GOT3 (cell line): Measurements from ENCODE around the gene TRPV5.
"Not testable (repeated sequence)": the region's sequence is repeated elsewhere in the genome, so short reads cannot be mapped to it uniquely, and the experiment has no call there.

Experiments
- DNase-seq: peaks from one replicate; lab custom pipeline; 2025; ENCODE audit warnings: mixed read lengths; lab: John Stamatoyannopoulos, UW

The TRPV5 gene

DNA sequence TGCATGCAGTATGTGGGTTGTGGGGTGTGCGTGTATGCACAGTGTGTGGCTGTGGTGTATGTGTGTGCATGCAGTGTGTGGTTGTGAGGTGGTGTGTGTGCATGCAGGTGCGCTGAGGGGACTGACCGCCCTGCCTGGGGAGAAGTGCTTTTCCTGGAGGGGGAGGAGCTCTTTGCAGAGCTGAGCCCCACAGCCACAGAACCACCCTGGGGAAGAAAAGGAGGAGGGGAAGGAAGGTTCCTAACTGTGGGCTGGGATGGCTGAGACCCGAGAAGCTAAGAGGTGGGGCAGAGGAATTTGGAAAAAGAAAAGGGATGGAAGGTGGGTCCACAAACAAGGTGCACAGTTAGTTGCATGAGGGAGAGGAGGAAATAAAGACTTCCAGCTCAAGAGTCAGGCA, at the start of gene TRPV5:
Gene TRPV5 (minus strand): TSS at position 123 of the 400 bp plus-strand sequence. CDS start 287 bp downstream, outside the sequence.
- DNase-seq: no peak

DNA sequence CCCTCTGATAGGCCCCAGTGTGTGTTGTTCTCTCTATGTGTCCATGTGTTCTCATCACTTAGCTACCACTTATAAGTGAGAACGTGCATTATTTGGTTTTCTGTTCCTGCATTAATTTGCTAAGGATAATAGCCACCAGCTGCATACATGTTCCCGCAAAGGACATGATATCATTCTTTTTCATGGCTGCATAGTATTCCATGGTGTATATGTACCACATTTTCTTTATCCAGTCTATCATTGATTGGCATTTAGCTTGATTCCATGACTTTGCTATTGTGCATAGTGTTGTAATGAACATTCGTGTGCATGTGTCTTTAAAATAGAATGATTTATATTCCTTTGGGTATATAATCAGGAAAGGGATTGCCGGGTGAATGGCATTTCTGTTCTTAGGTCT, 44.9 kb upstream of the TRPV5 start:
- DNase-seq: not testable (repeated sequence)

DNA sequence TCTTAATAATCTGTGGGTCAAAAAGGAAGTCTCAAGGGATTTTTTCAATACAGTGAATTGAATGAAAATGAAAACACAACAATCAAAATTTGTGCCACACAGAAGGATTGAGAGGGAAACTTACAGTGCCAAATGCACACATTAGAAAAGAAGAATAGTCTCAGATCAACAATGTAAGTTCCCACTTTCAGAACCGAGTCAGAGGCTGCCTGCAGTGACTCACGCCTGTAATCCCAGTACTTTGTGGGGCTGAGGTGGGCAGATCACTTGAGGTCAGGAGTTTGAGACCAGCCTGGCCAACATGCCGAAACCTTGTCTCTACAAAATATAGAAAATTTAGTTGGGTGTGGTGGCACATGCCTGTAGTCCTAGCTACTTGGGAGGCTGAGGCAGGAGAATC, 41.1 kb upstream of the TRPV5 start:
- DNase-seq: no peak

DNA sequence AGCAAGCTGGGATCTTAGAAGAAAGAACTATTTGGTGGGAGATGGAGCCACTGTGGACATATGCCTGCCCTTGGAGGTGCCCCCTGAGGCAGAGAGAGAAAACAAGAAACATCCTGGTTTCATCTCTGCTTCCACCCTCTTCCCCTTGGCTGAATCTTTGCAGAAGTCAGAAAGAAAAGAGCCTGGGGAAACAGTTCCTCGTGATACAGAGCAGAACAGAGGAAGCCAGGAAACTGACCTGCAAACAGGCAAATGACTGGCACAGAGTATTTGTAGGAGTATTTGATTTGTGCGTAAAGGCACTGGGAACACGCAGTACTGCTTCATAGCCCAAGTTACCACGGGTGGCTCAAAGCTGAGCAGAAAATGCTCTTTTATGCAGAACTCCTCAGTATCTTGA, 35.6 kb upstream of the TRPV5 start:
- DNase-seq: no peak

DNA sequence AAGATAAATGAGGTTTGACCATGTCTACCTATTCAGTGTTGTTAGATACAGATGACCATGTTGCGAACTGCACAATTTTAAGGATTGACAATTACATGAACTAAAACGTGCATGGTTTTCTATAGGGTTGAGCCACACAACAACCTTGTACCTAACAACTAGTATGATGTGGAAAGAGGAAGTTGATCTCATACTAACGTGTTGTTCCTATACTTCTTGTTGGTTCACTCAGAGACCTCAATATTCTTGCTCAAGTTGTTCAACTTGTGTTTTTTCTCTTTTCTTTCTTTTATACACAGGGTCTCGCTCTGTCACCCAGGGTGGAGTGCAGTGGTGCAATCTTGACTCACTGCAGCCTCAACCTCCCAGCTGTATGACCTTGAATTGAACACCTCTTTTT, 34.7 kb upstream of the TRPV5 start:
- no peak for DNase-seq

DNA sequence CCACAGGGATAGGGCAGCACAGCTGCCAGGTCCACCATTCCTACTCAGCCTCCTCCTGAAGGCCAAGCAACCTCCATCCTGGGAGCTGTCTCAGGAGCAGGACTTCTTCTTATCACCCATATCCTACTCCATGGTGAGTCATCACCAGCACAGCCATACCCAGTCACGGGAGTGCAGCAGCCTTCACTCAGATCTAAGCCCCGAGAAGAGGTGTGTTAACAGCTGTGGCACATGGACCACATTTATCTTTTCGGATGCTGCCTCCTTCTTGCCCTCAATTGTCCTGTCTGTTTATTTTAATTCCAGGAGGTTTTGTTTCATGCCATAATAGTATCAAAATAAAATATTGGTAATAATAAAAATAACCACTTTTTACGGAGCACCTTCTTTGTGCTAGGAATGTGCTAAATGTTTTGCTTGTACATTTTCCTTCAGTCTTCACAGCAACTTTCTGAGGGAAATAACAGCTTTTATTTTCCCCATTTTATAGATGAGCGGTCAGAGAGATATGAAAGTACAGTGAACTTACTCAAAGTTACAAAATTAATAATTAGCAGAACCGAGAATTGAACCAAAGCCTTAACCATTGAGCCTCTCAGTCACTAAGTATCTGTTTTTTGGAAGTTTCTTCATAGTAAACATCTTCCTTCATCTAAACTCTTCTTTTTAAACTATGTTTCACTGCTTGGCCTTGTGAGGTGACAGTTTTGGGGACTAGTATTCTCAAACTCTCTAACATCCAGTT, 31.1 kb upstream of the TRPV5 start:
- no peak for DNase-seq

DNA sequence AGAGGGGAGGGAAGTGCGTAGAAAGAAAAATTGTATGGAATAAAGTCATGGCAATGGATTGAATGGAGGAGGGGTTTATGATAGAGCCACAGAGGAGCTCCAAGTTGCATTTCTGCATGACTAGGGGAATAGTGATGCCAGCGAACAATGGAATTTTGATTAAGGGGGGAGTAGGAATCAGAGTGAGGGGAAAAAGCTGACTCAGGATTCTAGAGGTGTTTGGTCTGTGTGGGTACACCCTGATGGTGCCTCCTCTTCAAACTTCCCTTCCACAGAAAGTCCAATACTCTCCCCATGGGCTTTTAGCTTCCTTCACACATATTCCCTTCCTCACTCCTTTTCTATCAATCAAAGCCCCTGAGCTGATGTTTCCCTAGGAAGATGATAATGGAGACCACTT, 30.4 kb upstream of the TRPV5 start:
- no peak for DNase-seq

DNA sequence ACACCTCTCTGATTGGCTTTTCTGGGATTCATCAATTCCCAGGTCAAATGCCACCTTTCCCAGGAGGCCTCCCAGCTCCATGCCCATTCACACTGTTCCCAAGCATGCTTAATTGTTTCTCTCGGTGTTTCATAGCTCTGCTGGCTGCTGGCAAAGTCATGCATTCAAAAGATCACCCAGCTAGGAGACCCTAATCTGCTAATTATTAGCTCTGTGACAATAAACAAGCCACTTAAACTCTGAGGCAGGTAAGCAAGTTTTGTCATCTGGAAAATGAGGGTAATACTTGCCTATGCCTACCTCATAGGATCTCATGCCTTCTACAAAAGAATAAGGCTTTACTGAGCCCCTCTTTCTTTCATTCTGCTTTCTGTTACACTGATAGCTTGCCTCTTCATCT, 29.4 kb upstream of the TRPV5 start:
- DNase-seq: no peak

DNA sequence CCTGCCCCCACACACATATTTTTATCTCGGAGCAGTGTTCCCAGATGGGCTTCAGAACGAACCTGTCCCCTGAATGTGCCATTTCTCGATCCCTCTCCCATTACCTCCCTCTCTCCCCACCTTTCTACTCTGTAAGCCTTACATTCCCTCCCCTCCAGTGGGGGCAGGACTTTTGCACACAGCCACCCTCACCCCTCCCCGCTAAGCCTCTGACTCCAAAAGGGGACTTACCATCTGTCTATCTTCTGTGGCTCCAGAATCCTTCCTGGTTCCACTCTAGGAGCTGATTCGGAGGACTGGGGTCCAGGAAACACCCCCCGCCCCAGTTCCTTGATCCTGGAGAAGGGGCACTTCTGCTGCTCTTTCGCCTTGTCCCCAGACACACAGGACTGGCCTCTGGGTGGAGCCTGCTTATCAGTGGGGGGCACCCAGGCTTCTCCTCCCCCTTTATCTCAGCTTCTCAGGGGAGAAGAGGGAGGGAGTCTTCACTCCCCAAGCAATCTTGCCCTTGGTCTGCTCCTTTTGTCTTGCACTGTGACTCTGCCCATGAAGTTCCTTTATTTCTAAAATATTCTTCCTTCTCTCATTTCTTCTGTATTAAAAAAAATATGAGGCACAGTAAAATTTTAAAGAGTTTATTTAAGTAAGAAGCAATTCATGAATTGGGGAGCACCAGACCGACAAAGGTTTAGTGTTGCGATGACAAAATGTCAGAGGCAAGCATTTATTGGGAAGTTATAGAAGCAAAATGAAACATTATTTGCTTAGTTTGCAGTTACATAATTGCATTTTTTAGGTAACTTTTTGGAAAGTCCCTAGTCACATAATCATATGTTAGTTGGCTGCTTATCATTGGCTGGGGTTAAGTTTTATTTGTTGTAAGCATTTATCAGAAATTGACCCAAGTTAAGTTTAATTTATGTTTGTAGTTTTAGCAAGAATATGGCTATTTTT, 28.7 kb upstream of the TRPV5 start, which contains the start of gene KEL:
Gene KEL (minus strand): TSS at position 391 of the 954 bp plus-strand sequence. CDS start 157 bp downstream, at position 234.
- DNase-seq: no peak

DNA sequence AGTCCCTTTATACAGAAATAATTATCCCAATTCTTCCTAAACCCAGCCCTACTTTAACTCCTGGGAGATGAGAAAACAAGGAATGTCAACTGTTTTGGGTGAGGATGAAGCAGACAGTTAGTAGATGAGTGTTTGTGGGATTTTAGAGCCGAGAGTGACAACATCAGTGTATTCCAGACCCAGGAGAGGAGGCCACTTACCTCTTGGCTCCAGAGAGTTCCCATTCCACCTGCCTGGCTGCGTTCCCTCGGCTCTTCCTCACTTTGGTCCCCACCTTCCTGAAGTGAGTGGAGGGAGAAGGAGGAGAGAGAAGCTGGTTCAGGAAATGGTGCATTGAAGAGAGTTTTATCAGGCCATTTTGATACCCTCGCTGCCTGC, 28.0 kb upstream of the TRPV5 start:
- DNase-seq: no peak

DNA sequence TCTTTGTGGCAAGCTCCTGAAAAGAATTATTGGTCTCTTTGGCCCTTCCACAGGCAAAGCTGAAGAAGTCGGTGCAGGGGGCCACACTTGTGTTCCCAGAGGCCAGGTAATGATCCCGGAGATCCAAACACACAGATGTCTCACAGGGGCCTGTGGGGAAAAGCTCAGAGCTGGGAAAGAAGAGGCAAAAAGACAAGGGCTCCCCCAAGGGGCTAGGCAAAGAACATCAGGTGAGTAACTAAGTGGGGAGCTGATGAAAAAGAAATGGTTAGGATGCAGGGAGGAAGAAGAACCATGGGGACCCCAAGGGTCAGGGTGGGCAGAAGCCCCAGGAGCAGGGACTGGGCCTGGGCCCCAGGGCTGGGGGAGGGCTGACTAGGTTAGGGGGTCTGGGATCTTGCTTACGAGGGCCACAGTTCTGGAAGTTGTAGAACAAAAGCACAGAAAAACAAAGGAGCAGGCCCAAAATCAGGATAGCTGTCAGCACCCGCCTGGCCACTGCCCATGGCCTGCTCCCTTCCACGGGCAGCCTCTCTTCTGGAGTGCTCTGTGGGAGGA, 27.5 kb upstream of the TRPV5 start:
- DNase-seq: no peak

DNA sequence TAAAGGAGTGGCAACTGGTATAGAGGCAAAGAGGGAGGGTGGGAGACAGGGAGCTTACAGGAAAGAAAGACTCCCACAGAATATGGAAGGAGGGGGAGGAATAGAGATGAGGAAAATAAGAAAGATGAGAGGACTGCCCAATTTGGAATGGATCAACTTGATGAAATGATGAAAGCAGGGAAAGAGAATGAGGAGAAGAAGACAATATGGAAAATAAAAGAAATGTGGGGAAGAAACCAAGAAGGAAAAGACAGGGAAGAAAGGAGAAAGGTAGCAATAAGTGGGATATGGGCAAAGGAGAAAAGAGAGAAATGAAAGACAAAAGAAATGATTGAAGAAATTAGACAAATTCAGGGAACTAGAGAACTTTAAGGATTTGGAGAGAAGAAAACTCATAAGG, 25.7 kb upstream of the TRPV5 start:
- DNase-seq: no peak

DNA sequence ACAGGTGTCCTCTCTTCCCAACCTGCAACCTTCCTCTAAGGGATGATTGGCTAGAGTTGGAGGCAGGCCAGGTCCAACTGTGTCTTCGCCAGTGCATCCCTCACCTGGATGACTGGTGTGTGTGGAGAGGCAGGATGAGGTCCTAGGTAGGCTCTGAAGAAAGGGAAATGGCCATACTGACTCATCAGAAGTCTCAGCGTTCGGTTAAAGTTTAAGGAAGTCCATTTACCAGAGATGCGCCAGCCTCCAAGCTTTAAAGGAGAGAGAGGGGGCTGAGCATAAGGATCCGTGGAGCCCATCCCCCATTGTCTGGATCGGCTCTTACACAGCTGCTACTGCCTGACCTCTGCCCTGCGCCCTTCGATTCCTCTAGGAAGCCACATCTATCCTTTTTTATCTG, 24.2 kb upstream of the TRPV5 start:
- DNase-seq: no peak

DNA sequence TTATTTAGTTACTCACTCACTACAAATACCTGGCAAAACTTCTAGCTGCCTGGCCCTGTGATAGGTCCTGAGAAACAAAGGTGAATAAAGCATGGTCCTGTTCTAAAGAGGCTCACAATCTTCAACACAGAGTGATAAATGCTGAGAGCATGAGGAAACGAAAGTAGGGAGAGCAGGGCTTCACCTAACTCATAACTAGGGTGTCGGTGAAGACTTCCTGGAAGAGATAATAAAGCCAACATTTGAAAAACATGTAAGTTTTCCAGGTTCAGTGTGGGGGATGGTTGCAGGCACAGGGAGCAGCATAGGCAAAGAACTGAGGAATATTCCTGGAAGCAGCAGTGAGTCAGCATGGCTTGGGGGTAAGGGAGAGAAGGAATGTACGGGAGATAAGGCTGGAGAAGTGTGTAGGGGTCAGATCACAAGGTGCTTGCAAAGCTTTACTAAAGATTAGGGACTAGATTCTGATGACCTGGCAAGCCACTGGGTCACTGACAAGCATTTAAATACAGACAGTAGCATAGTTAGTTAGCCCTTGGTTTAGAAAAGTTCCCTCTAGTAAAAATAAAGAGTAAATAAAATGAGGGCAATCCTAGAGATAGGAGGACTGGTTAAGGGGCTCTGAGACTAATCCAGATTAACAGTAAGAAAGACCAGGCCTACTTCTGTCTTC, 23.5 kb upstream of the TRPV5 start:
- no peak for DNase-seq

DNA sequence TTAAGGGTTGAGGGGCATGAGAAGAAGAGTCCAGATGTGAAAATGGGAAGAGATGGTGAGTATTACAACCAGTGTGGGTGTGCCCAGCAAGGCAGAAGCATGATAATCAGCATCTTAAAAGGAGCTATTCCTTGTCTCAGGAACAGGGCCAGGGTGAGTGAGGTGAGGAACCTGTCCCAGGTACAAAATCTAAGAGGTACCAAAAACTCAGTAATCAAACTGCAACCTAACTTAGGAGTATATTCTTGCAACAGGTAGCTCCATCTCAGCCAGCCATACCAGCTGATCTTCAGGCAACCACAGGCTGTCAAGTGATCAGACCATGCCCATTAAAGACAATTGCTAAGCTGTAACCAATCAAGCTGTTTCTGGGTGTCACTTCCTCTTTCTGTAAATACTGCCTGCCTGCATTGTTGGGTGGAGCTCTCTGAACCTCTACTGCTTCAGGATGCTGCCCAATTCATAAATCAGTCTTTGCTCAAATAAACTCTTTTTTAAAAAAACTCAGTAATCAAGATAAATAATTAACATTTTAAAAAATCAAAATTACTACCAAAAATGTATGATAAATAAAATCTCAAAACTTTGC, 21.2 kb upstream of the TRPV5 start:
- no peak for DNase-seq

DNA sequence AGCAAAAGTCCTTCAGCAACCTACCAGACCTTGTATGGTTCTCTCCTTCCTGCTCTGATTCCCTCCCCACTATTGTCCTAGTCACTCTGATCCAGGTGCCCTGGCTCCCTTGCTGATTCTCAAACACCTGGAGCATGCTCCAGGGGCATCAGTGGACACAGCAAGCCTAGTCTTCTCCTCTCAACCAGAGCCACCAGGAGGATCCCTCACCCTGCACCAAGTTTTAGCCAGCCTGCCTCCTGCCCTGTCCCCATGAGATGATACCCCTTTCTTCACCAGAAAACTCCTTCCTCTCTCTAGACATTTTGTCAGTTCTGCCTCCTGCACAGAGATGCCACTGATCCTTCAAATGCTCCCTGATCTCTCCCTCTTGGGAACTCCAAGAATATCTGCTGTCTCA, 16.7 kb upstream of the TRPV5 start:
- no peak for DNase-seq

DNA sequence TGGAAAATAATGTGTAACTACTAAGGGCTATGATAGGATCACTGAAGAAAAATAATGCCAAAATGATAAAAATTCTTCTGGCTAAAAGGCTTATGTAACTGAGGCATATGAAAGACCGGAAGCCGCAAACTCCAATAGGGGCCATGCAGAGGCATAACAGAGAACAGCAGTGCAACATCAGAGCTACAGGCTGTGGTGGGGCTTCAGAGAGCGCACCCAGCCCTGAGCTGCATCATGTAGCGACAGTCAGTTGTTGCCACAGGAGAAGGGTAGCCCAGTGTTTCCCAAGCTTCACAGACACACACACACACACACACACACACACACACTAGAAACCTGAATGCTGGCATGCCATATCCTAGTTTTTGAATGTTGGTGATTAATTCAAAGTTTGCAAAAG, 15.1 kb upstream of the TRPV5 start:
- DNase-seq: no peak

DNA sequence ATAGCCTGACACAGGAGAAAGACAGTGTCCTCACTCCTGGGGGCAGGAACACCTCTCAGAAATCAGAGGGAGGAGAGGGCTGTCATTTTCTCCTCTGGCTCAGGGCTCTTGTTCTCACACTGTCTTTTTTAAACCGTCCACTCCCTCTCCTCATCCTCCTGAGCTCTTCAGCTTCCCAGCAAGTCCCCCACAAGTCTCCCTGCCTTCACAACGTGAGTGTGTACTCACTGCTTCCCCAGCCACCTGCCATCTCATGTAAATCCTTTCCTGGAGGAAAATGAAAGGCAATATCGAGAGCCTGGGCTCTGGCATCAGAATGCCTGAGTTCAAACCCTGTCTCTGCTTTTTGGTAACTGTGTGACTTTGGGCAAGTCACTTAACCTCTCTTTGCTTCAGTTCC, 11.5 kb upstream of the TRPV5 start:
- no peak for DNase-seq

DNA sequence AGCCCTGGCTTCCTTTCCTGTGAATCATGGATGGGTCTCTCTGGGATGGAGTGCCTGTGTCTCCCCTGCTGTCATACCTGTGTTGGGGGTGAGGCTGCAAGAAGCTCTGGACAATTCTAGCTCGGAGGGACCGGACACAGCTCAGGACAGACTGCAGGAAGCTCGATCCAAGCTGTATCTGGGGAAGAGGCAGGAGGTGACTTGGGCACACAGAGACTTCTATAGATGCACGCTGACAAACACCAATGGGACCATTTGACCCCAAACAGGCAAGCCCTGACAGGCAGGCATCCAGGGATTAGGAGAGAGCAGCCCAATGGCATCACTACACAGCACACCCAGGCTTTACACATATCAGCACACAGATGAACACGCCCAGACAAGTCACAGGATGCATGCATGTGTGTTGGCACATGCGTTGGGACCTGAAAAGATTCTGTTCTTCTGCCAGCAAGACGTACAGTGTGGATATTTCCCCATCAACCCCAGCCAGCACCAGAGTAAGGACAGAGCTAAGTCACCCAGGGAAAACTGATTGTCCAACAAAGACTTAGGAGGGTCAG, 10.2 kb upstream of the TRPV5 start:
- DNase-seq: no peak

DNA sequence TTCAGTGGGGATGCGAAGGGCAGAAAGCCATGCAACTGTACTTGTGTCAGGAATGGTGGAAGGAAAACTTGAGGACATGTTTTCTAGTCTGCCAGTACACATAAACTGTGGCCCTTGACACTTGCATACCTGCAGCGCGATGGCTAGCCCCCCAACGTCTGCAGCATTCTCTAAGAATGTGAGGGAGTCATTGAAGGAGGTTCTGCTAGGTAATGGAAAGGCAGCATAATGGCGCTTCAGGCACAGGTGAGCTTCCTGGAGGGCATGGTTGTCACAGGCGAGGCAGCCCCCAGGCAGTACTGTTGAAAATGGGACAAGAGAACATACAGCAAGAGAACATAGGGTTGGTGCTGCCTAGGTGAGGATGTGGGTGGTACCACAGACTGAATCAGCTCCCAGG, 9.2 kb upstream of the TRPV5 start:
- no peak for DNase-seq

DNA sequence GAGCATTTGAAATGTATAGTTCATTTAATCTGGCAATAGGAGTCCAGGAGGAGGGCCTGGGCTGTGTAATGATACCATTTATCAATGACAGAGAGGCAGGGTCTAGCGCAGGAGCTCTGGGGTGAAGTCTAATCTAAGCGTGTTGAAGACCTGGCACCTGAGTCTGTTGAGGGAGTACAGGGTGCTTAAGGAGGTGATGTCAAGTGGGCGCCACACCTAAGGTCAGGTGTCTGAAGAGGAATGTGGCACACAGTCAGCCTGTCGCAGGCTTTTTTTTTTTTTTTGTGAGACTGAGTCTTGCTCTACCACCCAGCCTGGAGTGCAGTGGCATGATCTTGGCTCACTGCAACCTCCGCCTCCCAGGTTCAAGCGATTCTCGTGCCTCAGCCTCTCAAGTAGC, 8.0 kb upstream of the TRPV5 start:
- DNase-seq: no peak
